H1 (cell line): ENCODE results near the gene ARFRP1. TPM values are rescaled to one million over a fixed set of nuclear protein-coding genes. Genes with fewer than 3 reads are reported as not detected.

ENCODE experiments used
- CTCF ChIA-PET: fragments of 300-600 bp; sonication (Branson Sonifier 250); formaldehyde crosslinking; loops from one replicate; lab custom pipeline; 2021; ENCODE audit not compliant: partially characterized antibody; lab: Charles Lee
- POLR2A ChIA-PET: fragments of 300-600 bp; sonication (Branson Sonifier 250); formaldehyde crosslinking; loops from one replicate; lab custom pipeline; 2021; ENCODE audit warnings: inconsistent platforms; ENCODE audit not compliant: partially characterized antibody; lab: Charles Lee
- DNase-seq, 2 experiments: peaks; one replicate each; pipeline versions ENCODE4 v3.0.0 to v3.0.0-alpha.2; 2010 to 2022; ENCODE audit warnings: low spot score in 2 of 2, low read depth in 1 of 2, mixed read lengths in 1 of 2
- FAIRE-seq: peaks from 2 replicates; lab custom pipeline; 2011; peaks lifted over from hg19 to GRCh38; lab: Jason Lieb, UNC
- H2AFZ ChIP-seq: 2 replicates; pipeline ENCODE4 v1.8.1; 2012; ENCODE audit warnings: low read length, inconsistent platforms
- H2AK5ac ChIP-seq: 2 replicates; pipeline ENCODE4 v1.6.1; 2013; ENCODE audit warnings: low read depth, low read length
- H2BK120ac ChIP-seq: replicated peaks from 2 replicates; pipeline ENCODE3; 2013; ENCODE audit warnings: low read depth, low read length, inconsistent platforms
- H2BK12ac ChIP-seq: 2 replicates; pipeline ENCODE4 v1.6.1; 2013; ENCODE audit warnings: low read depth, low read length
- H2BK15ac ChIP-seq: 2 replicates; pipeline ENCODE4 v1.6.1; 2013; ENCODE audit warnings: low read length
- H2BK20ac ChIP-seq: 2 replicates; pipeline ENCODE4 v1.6.1; 2013; ENCODE audit warnings: low read length
- H2BK5ac ChIP-seq: 2 replicates; pipeline ENCODE4 v1.6.1; 2013; ENCODE audit warnings: low read depth, low read length
- H3K14ac ChIP-seq: 2 replicates; pipeline ENCODE4 v1.6.1; 2013; ENCODE audit warnings: inconsistent platforms; ENCODE audit not compliant: insufficient read length
- H3K18ac ChIP-seq: 2 replicates; pipeline ENCODE4 v1.6.1; 2013; ENCODE audit warnings: low read length; ENCODE audit errors: extremely low read depth
- H3K23ac ChIP-seq: 2 replicates; pipeline ENCODE4 v1.6.1; 2013; ENCODE audit warnings: inconsistent platforms; ENCODE audit not compliant: insufficient read length
- H3K23me2 ChIP-seq: 2 replicates; pipeline ENCODE4 v1.6.1; 2013; ENCODE audit warnings: low read depth, low read length
- H3K27ac ChIP-seq: 2 replicates; pipeline ENCODE4 v1.6.1; 2011; ENCODE audit warnings: low read depth, low read length, inconsistent platforms
- H3K27me3 ChIP-seq, 4 experiments: replicated peaks in 1 of 4; 1 replicate in 1 of 4; 2 replicates in 3 of 4; pipeline versions ENCODE4 v1.6.1 to v1.8.1; 2011 to 2013; ENCODE audit warnings: low read length in 3 of 4, mild to moderate bottlenecking in 3 of 4, inconsistent platforms in 2 of 4, mixed read lengths in 2 of 4, moderate library complexity in 1 of 4; ENCODE audit not compliant: control insufficient read depth in 3 of 4, insufficient read depth in 3 of 4; ENCODE audit errors: extremely low read depth in 1 of 4
- H3K36me3 ChIP-seq, 4 experiments: 2 replicates each; pipeline versions ENCODE4 v1.6.1 to v1.8.1; 2011 to 2013; ENCODE audit warnings: mild to moderate bottlenecking in 4 of 4, low read length in 3 of 4, moderate library complexity in 2 of 4, control low read depth in 1 of 4, inconsistent platforms in 1 of 4; ENCODE audit not compliant: insufficient read depth in 4 of 4, control insufficient read depth in 2 of 4
- H3K4ac ChIP-seq: replicated peaks from 2 replicates; pipeline ENCODE3; 2013; ENCODE audit warnings: low read length, low read depth, mixed read lengths, inconsistent platforms; ENCODE audit not compliant: insufficient read length
- H3K4me1 ChIP-seq, 4 experiments: replicated peaks in 1 of 4; 1 replicate in 1 of 4; 2 replicates in 3 of 4; pipeline versions ENCODE4 v1.6.1 to v1.8.1; 2011 to 2013; ENCODE audit warnings: low read length in 3 of 4, inconsistent platforms in 2 of 4, mixed read lengths in 1 of 4; ENCODE audit not compliant: insufficient read depth in 4 of 4, control insufficient read depth in 3 of 4
- H3K4me2 ChIP-seq, 2 experiments: 2 replicates each; pipeline versions ENCODE4 v1.6.1 to v1.8.1; 2011 to 2013; ENCODE audit warnings: low read depth in 2 of 2, low read length in 2 of 2, control low read depth in 1 of 2, inconsistent platforms in 1 of 2, mild to moderate bottlenecking in 1 of 2; ENCODE audit not compliant: insufficient read depth in 1 of 2
- H3K4me3 ChIP-seq, 4 experiments: fragments of 200-600, 300-600 bp in 1 of 4; sonication (generic), shearing (Covaris generic), sonication (Bioruptor Twin) in 1 of 4; 2 replicates each; pipeline versions ENCODE4 v1.5.1 to v1.8.1; 2011 to 2016; ENCODE audit warnings: low read length in 4 of 4, low read depth in 3 of 4, control low read depth in 2 of 4, inconsistent platforms in 2 of 4, mild to moderate bottlenecking in 2 of 4, mixed read lengths in 1 of 4, moderate library complexity in 1 of 4; ENCODE audit not compliant: insufficient read depth in 2 of 4; ENCODE audit errors: extremely low read depth in 1 of 4
- H3K56ac ChIP-seq: replicated peaks from 2 replicates; pipeline ENCODE3; 2013; ENCODE audit warnings: low read depth, mild to moderate bottlenecking, mixed read lengths, low read length, inconsistent platforms; ENCODE audit not compliant: insufficient read length
- H3K79me1 ChIP-seq: 2 replicates; pipeline ENCODE4 v1.6.1; 2013; ENCODE audit warnings: low read depth, low read length, control low read depth
- H3K79me2 ChIP-seq, 2 experiments: 2 replicates each; pipeline versions ENCODE4 v1.6.1 to v1.8.1; 2012 to 2013; ENCODE audit warnings: low read length in 2 of 2, mild to moderate bottlenecking in 2 of 2, inconsistent platforms in 1 of 2; ENCODE audit not compliant: insufficient read depth in 2 of 2, control insufficient read depth in 1 of 2
- H3K9ac ChIP-seq, 4 experiments: replicated peaks in 1 of 4; 1 replicate in 1 of 4; 2 replicates in 3 of 4; pipeline versions ENCODE4 v1.6.1 to v1.8.1; 2011 to 2013; ENCODE audit warnings: low read depth in 3 of 4, low read length in 3 of 4, control low read depth in 2 of 4, mild to moderate bottlenecking in 2 of 4, moderate library complexity in 2 of 4, inconsistent platforms in 1 of 4; ENCODE audit errors: extremely low read depth in 1 of 4
- H3K9me3 ChIP-seq, 2 experiments: 2 replicates each; pipeline versions ENCODE4 v1.6.1 to v1.8.1; 2012 to 2013; ENCODE audit warnings: mild to moderate bottlenecking in 2 of 2, moderate library complexity in 2 of 2, control low read depth in 1 of 2, inconsistent platforms in 1 of 2, low read depth in 1 of 2, low read length in 1 of 2, mixed read lengths in 1 of 2; ENCODE audit not compliant: insufficient read depth in 2 of 2
- H4K20me1 ChIP-seq, 2 experiments: replicated peaks in 1 of 2; 2 replicates each; pipeline versions ENCODE3 to v1.8.1; 2011 to 2013; ENCODE audit warnings: inconsistent platforms in 2 of 2, low read length in 2 of 2, mild to moderate bottlenecking in 1 of 2; ENCODE audit not compliant: insufficient read depth in 2 of 2, control insufficient read depth in 1 of 2
- H4K5ac ChIP-seq: 2 replicates; pipeline ENCODE4 v1.6.1; 2013; ENCODE audit warnings: low read length, low read depth, mixed read lengths, inconsistent platforms; ENCODE audit not compliant: insufficient read length
- H4K8ac ChIP-seq: 2 replicates; pipeline ENCODE4 v1.8.0; 2013; ENCODE audit warnings: mild to moderate bottlenecking, moderate library complexity, low read length, inconsistent platforms; ENCODE audit not compliant: insufficient read depth; ENCODE audit errors: extremely low read depth
- H4K91ac ChIP-seq: replicated peaks from 2 replicates; pipeline ENCODE3; 2013; ENCODE audit warnings: low read length, mixed read lengths, inconsistent platforms; ENCODE audit not compliant: insufficient read length
- BRCA1 ChIP-seq: IDR thresholded peaks from 2 replicates; pipeline ENCODE4 v1.6.1; 2012; ENCODE audit warnings: low read depth, low read length, improper control_type of control experiment
- CBX5 ChIP-seq: fragments of 300-800, 300-1000 bp; sonication (generic); IDR thresholded peaks from 2 replicates; pipeline ENCODE4 v1.7.1; 2016; ENCODE audit warnings: antibody characterized with exemption, low read length, low read depth
- CHD1 ChIP-seq: IDR thresholded peaks from 2 replicates; pipeline ENCODE4 v1.6.1; 2012; ENCODE audit warnings: low read depth, low read length, improper control_type of control experiment
- CHD2 ChIP-seq: IDR thresholded peaks from 2 replicates; pipeline ENCODE4 v1.6.1; 2012; ENCODE audit warnings: low read length, improper control_type of control experiment
- GABPA ChIP-seq: IDR thresholded peaks from 2 replicates; pipeline ENCODE4 v1.6.1; 2011; ENCODE audit warnings: mild to moderate bottlenecking, low read length, moderate library complexity, borderline replicate concordance; ENCODE audit not compliant: insufficient read depth
- MAX ChIP-seq: IDR thresholded peaks from 2 replicates; pipeline ENCODE4 v1.6.1; 2012; ENCODE audit warnings: inconsistent platforms
- PHF8 ChIP-seq: fragments of 200-600 bp; sonication (generic); conservative IDR thresholded peaks from 2 replicates; pipeline ENCODE4 v1.7.1; 2012; ENCODE audit warnings: low read depth, mild to moderate bottlenecking, inconsistent platforms, low read length, moderate library complexity
- RFX5 ChIP-seq: IDR thresholded peaks from 2 replicates; pipeline ENCODE4 v1.6.1; 2011; ENCODE audit warnings: low read depth, low read length, improper control_type of control experiment, borderline replicate concordance
- SAP30 ChIP-seq: fragments of 300-600 bp; sonication (generic); IDR thresholded peaks from 2 replicates; pipeline ENCODE4 v1.7.1; 2012; ENCODE audit warnings: low read length, moderate library complexity, mild to moderate bottlenecking, inconsistent platforms; ENCODE audit not compliant: insufficient read depth, insufficient replicate concordance
- SP1 ChIP-seq: IDR thresholded peaks from 2 replicates; pipeline ENCODE4 v1.6.1; 2011; ENCODE audit warnings: low read depth, low read length
- TAF1 ChIP-seq: IDR thresholded peaks from 2 replicates; pipeline ENCODE4 v1.6.1; 2011; ENCODE audit warnings: mild to moderate bottlenecking, low read depth, low read length
- TBP ChIP-seq: IDR thresholded peaks from 2 replicates; pipeline ENCODE4 v1.6.1; 2011; ENCODE audit warnings: low read depth, low read length, improper control_type of control experiment
- WGBS, 2 experiments: shearing (Covaris generic) in 1 of 2; methylation state at CpG; one replicate each; pipeline versions ENCODE4 v1.1.6 to v1.1.7; 2013 to 2015; ENCODE audit warnings: low lambda C conversion rate in 2 of 2, mixed read lengths in 2 of 2, inconsistent platforms in 1 of 2, low coverage in 1 of 2, missing lambda C conversion rate in 1 of 2; ENCODE audit not compliant: insufficient replicate concordance in 2 of 2, insufficient coverage in 1 of 2, insufficient read length in 1 of 2; ENCODE audit errors: extremely low coverage in 1 of 2, missing lambda C conversion rate in 1 of 2; 5-methylcytosine and 5-hydroxymethylcytosine counted together
- polyA plus RNA-seq, 7 experiments: library from polyadenylated mRNA; depleted of rRNA in 3 of 7; stranded (reverse) in 5 of 7; unstranded in 2 of 7; fragments of >200 nt in 5 of 7; fragments of 200-250 nt in 2 of 7; gene quantifications; 1 replicate in 5 of 7; 2 replicates in 1 of 7; 4 replicates in 1 of 7; pipeline versions ENCODE4 v1.2.1 to v1.2.3, GENCODE V29; 2011 to 2013; ENCODE audit warnings: missing spikeins in 2 of 7, mixed read lengths in 2 of 7
- total RNA-seq: library from RNA; stranded (reverse); fragmentation: NEBNext Ultra II Directional; extraction: Animal tissue kit (Norgen Biotek cat#: 25700); gene quantifications from 2 replicates; pipeline ENCODE4 v1.2.1, GENCODE V29; 2021

Gene ARFRP1
- total and polyA plus RNA-seq, 2 of the 8 experiments (the other 6 are each of a cell fraction or from before 2014, with no cell fraction given) = 12.9 to 22.9 TPM

- no peak overlapping the region for H3K4ac ChIP-seq
- no peak overlapping the region for H3K23ac ChIP-seq
- no peak overlapping the region for H2AFZ ChIP-seq
- no peak overlapping the region for H2BK12ac ChIP-seq
- no peak overlapping the region for H3K56ac ChIP-seq
- H3K36me3 ChIP-seq = peaks cover 3 to 18% (median 9%) of the 10 kb centered on the region in 4 experiments; a peak in 7 of 8 replicates
- H3K27me3 ChIP-seq = no peaks in the 10 kb centered on the region
- no peak overlapping the region for H2BK15ac ChIP-seq
- H3K4me1 ChIP-seq = peaks cover 0 to 11% (median 6%) of the 10 kb centered on the region in 4 experiments; a peak in 5 of 7 replicates
- H3K79me1 ChIP-seq = peaks cover 6% of the 10 kb centered on the region; the same call in 1 of the 2 replicates
- no peak overlapping the region for H3K27ac ChIP-seq
- DNase-seq (no peak), FAIRE-seq (no peak)
- no peak overlapping the region for H2BK5ac ChIP-seq
- H3K4me3 ChIP-seq = no peak overlapping the region
- no peak overlapping the region for H4K8ac ChIP-seq
- no peak overlapping the region for H3K18ac ChIP-seq
- no peak overlapping the region for H2BK120ac ChIP-seq
- H3K4me2 ChIP-seq = no peak overlapping the region
- 91% methylated on average over 8 of the region's 8 CpGs; no CpG with 5 or more reads in 1 of the 2 experiments for WGBS, 2 experiments
- POLR2A ChIA-PET = interaction anchor here (1.2 to 4.7 kb wide), 3 partner anchors 9 to 110 kb away, joined by 3 to 49 read pairs (median 3); partner anchors contain the start of genes LIME1 and TNFRSF6B
- H3K23me2 ChIP-seq = peaks cover 5% of the 10 kb centered on the region; the same call in 1 of the 2 replicates
- no peak overlapping the region for H3K14ac ChIP-seq
- H2AK5ac ChIP-seq = no peak overlapping the region
- no peak overlapping the region for H2BK20ac ChIP-seq
- no peaks in the 10 kb centered on the region for H3K9me3 ChIP-seq
- H4K20me1 ChIP-seq = peaks cover 8 to 17% of the 10 kb centered on the region in 2 experiments
- CTCF ChIA-PET = interaction anchor here (0.5 to 1.5 kb wide), 7 partner anchors 17 to 168 kb away, joined by 3 to 4 read pairs (median 3); no protein-coding TSS in a partner anchor
- no peak overlapping the region for H4K5ac ChIP-seq
- H3K79me2 ChIP-seq = peaks cover 0 to 32% of the 10 kb centered on the region in 2 experiments; a peak in 3 of 4 replicates
- no peak overlapping the region for H4K91ac ChIP-seq
- no peak overlapping the region for H3K9ac ChIP-seq
- TF ChIP-seq TAF1 (no peak), SP1 (no peak), TBP (no peak), CBX5 (no peak), CHD2 (no peak), BRCA1 (no peak), GABPA (no peak), CHD1 (no peak), RFX5 (no peak), SAP30 (no peak), PHF8 (no peak), MAX (no peak)
Measured at GRCh38 chr20:63705232-63706026, 2.3 kb downstream of the ARFRP1 start.
